ENCODE results near the gene MYOF. TPM values are rescaled to one million over a fixed set of nuclear protein-coding genes. Genes with fewer than 3 reads are reported as not detected.
"Not testable (repeated sequence)": the region's sequence is repeated elsewhere in the genome, so short reads cannot be mapped to it uniquely, and the experiment has no call there.

The MYOF gene
- total and polyA plus RNA-seq, 4 donors = 23.4 to 194 (median 82.2) TPM

DNA sequence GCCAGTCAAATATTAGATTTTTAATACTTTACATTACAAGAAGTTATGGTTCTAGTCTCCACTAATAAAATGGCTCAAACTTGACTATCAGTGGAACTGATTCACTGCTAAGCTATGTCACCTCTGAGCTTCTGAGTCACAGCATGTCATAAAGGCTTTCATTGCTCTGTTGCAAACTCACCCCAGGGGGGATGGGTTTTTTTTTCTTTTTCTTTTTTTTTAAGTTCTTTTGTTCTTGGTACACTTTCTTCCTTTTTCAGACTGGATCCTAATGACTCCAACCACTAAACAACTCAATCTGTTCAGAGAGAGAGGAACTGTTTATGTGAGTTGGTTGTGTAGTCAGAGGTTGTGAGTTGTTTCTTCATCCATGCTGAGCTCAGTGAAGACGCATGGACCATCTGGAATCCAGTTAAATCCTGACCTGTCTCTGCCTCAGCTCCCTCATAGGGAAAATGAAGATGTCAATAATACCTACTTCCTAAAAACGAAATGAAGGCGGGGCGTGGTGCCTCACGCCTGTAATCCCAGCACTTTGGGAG, 11.0 kb downstream of the MYOF start:
- ATAC-seq (ENCODE audit: insufficient read depth, low FRiP score) = peak; percentile 43
- Histone ChIP-seq H3K4me3 (no peak overlapping the region), H3K36me3 (ENCODE audit: control insufficient read depth in 4 of 4, insufficient read depth in 4 of 4, low read length in 4 of 4) (peaks cover 0 to 1% (median 0%) of the 10 kb centered on the region in 4 donors), H3K9ac (ENCODE audit: insufficient read depth in 1 of 2, low read length in 2 of 2) (no peak overlapping the region), H3K4me1 (ENCODE audit: control insufficient read depth in 5 of 5, insufficient read depth in 5 of 5, low read length in 5 of 5) (peaks cover 0 to 27% (median 4%) of the 10 kb centered on the region in 5 donors), H3K9me3 (ENCODE audit: control insufficient read depth in 4 of 4, insufficient read depth in 3 of 4, low read length in 3 of 4) (no peaks in the 10 kb centered on the region), H3K27ac (ENCODE audit: low read depth in 1 of 2, low read length in 1 of 2) (peak overlapping the region; percentile 76 to 80), H3K27me3 (ENCODE audit: control insufficient read depth in 3 of 3, insufficient read depth in 3 of 3, low read length in 2 of 3) (no peaks in the 10 kb centered on the region)
- WGBS, 2 donors = 78 to 89% methylated on average over 5 of the region's 5 CpGs
- no peak for DNase-seq
- no peak for TF ChIP-seq CTCF (IDR thresholded peaks at IDR 0.05; ENCODE audit: control extremely low read depth, extremely low read depth)

- Histone ChIP-seq H3K4me3 (no peak overlapping the region), H3K36me3 (ENCODE audit: control insufficient read depth in 4 of 4, insufficient read depth in 4 of 4, low read length in 4 of 4) (peaks cover 0 to 1% (median 0%) of the 10 kb centered on the region in 4 donors), H3K27ac (ENCODE audit: low read depth in 1 of 2, low read length in 1 of 2) (peak overlapping the region in 1 of 2 donors; percentile 48), H3K27me3 (ENCODE audit: control insufficient read depth in 3 of 3, insufficient read depth in 3 of 3, low read length in 2 of 3) (no peaks in the 10 kb centered on the region), H3K4me1 (ENCODE audit: control insufficient read depth in 5 of 5, insufficient read depth in 5 of 5, low read length in 5 of 5) (peaks cover 0 to 29% (median 13%) of the 10 kb centered on the region in 5 donors), H3K9me3 (ENCODE audit: control insufficient read depth in 4 of 4, insufficient read depth in 3 of 4, low read length in 3 of 4) (no peaks in the 10 kb centered on the region), H3K9ac (ENCODE audit: insufficient read depth in 1 of 2, low read length in 2 of 2) (no peak overlapping the region)
- no peak for TF ChIP-seq CTCF (IDR thresholded peaks at IDR 0.05; ENCODE audit: control extremely low read depth, extremely low read depth)
- WGBS, 2 donors = 82 to 95% methylated on average over 3 of the region's 3 CpGs
- no peak for DNase-seq
- ATAC-seq (ENCODE audit: insufficient read depth, low FRiP score) = no peak
Observed at GRCh38 chr10:93469454-93469853, 12.7 kb downstream of the MYOF start.

DNA sequence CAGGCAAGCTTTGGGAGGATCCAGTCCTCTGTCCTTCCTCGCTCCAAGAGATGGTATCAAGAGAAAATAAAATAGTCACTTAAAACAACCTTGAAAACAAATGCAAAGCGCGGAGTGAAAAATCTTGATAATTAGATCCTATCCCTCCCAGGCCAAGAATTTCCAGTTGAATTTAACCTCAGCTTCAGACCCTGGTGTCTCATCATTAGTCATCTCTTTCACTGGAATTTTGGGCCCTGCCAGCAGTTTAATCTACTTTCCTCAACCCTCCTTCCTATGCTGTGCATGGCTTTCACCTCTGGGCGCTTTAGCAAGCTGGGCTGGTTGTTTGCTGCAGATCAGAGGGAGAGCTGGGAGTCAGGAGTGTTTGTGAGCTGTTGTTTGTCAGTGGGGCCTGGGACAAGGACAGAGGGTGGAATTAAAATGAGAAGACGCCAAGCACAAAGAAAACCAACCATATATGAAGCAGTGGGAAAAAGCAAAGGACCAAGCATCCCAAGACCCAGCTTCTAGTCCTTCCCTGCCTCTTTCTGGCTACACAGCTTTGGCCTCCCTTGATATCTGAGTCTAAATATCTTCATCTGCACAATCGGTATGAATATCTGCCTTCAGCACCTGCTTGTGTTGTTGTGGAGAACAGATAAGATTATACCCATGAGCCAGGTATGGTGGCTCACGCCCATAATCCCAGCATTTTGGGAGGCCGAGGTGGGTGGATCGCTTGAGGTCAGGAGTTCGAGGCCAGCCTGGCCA, 13.5 kb downstream of the MYOF start:
- Histone ChIP-seq H3K36me3 (ENCODE audit: control insufficient read depth in 4 of 4, insufficient read depth in 4 of 4, low read length in 4 of 4) (peaks cover 0 to 1% (median 0%) of the 10 kb centered on the region in 4 donors), H3K4me1 (ENCODE audit: control insufficient read depth in 5 of 5, insufficient read depth in 5 of 5, low read length in 5 of 5) (peaks cover 0 to 29% (median 20%) of the 10 kb centered on the region in 5 donors), H3K27ac (ENCODE audit: low read depth in 1 of 2, low read length in 1 of 2) (peak overlapping the region; percentile 57 to 78), H3K4me3 (no peak overlapping the region), H3K9ac (ENCODE audit: insufficient read depth in 1 of 2, low read length in 2 of 2) (no peak overlapping the region), H3K27me3 (ENCODE audit: control insufficient read depth in 3 of 3, insufficient read depth in 3 of 3, low read length in 2 of 3) (no peaks in the 10 kb centered on the region), H3K9me3 (ENCODE audit: control insufficient read depth in 4 of 4, insufficient read depth in 3 of 4, low read length in 3 of 4) (no peaks in the 10 kb centered on the region)
- TF ChIP-seq CTCF (IDR thresholded peaks at IDR 0.05; ENCODE audit: control extremely low read depth, extremely low read depth) = no peak
- DNase-seq (no peak), ATAC-seq (ENCODE audit: insufficient read depth, low FRiP score) (no peak)
- WGBS, 2 donors = 81 to 88% methylated on average over 10 of the region's 10 CpGs

GRCh38 chr10:93467635-93468034, 14.5 kb downstream of the MYOF start:
- H3K9me3 ChIP-seq (ENCODE audit: control insufficient read depth in 4 of 4, insufficient read depth in 3 of 4, low read length in 3 of 4) = not testable (repeated sequence)
- WGBS, 2 donors = 87 to 95% methylated on average over 2 to 3 of the region's 4 CpGs

More at GRCh38 chr10:93467635-93468034, 14.5 kb downstream of the MYOF start:
- not testable (repeated sequence) for H3K27ac ChIP-seq (ENCODE audit: low read depth in 1 of 2, low read length in 1 of 2); H3K27me3 ChIP-seq (ENCODE audit: control insufficient read depth in 3 of 3, insufficient read depth in 3 of 3, low read length in 2 of 3); H3K9ac ChIP-seq (ENCODE audit: insufficient read depth in 1 of 2, low read length in 2 of 2); H3K4me3 ChIP-seq; H3K36me3 ChIP-seq (ENCODE audit: control insufficient read depth in 4 of 4, insufficient read depth in 4 of 4, low read length in 4 of 4); ATAC-seq (ENCODE audit: insufficient read depth, low FRiP score); DNase-seq
- peaks cover 0 to 28% (median 20%) of the 10 kb centered on the region in 5 donors for H3K4me1 ChIP-seq (ENCODE audit: control insufficient read depth in 5 of 5, insufficient read depth in 5 of 5, low read length in 5 of 5)
